HCT116 (cell line): Measurements from ENCODE around the gene ALCAM. TPM values are rescaled to one million over a fixed set of nuclear protein-coding genes. Genes with fewer than 3 reads are reported as not detected.

Experiments used
- ATAC-seq: fragments of 200-7000 bp; cut with Tn5 transposase; 2 replicates; pipeline ENCODE4 v1.9.1; 2020; ENCODE audit warnings: mild to moderate bottlenecking, moderate library complexity
- BruUV-seq: library from RNA; stranded (reverse); fragments of 400-500 nt; replicated peaks from 2 replicates; lab custom pipeline; 2021; lab: Mats Ljungman, UMichigan
- CTCF ChIA-PET: fragments of 300-600 bp; sonication (Branson Sonifier 250); formaldehyde crosslinking; loops from one replicate; lab custom pipeline; 2021; ENCODE audit warnings: antibody characterized with exemption; lab: Charles Lee
- POLR2A ChIA-PET: fragments of 300-600, 350-600 bp; sonication (Branson Sonifier 250); formaldehyde crosslinking; loops from one replicate; lab custom pipeline; 2021; ENCODE audit warnings: antibody characterized with exemption; lab: Charles Lee
- RAD21 ChIA-PET, 2 experiments: fragments of 300-600 bp; sonication (Branson Sonifier 250); formaldehyde crosslinking; loops; one replicate each; lab custom pipeline; 2023; ENCODE audit warnings: low total read pairs in 2 of 2; ENCODE audit not compliant: uncharacterized antibody in 2 of 2, unreplicated experiment in 2 of 2, low non-redundant PET in 1 of 2; lab: Charles Lee
- DNase-seq: peaks from one replicate; pipeline ENCODE4 v3.0.0-alpha.2; 2010; ENCODE audit warnings: low read depth, low spot score
- H2AFZ ChIP-seq: fragments of 200-600 bp; shearing (Covaris generic), sonication (generic); 2 replicates; pipeline ENCODE4 v1.6.1; 2017; ENCODE audit warnings: low read depth, mixed run types, mixed read lengths, antibody characterized with exemption, low read length; ENCODE audit not compliant: poor library complexity, severe bottlenecking
- H3K27ac ChIP-seq: 2 replicates; pipeline ENCODE4 v1.5.1; 2012; ENCODE audit warnings: low read depth, low read length
- H3K27me3 ChIP-seq: fragments of 200-600 bp; sonication (generic); 2 replicates; pipeline ENCODE4 v1.6.1; 2016; ENCODE audit warnings: mixed run types, low read length, mixed read lengths; ENCODE audit not compliant: insufficient read depth
- H3K36me3 ChIP-seq, 2 experiments: fragments of 200-500 bp in 1 of 2; fragments of 200-600 bp in 1 of 2; sonication (Bioruptor generic) in 1 of 2; sonication (generic) in 1 of 2; 2 replicates each; pipeline versions ENCODE4 v1.5.1 to v1.6.1; 2014 to 2016; ENCODE audit warnings: low read length in 2 of 2, inconsistent platforms in 1 of 2, mixed read lengths in 1 of 2, mixed run types in 1 of 2; ENCODE audit not compliant: insufficient read depth in 2 of 2, control insufficient read depth in 1 of 2
- H3K4me1 ChIP-seq, 2 experiments: fragments of 200-600 bp in 1 of 2; sonication (generic) in 1 of 2; 2 replicates each; pipeline versions ENCODE4 v1.5.1 to v1.6.1; 2012 to 2017; ENCODE audit warnings: low read length in 2 of 2, inconsistent platforms in 1 of 2, mild to moderate bottlenecking in 1 of 2, mixed read lengths in 1 of 2, mixed run types in 1 of 2, moderate library complexity in 1 of 2; ENCODE audit not compliant: insufficient read depth in 2 of 2, control insufficient read depth in 1 of 2
- H3K4me2 ChIP-seq: fragments of 200-600 bp; sonication (generic); 2 replicates; pipeline ENCODE4 v1.6.1; 2017; ENCODE audit warnings: mixed run types, low read length, mixed read lengths
- H3K4me3 ChIP-seq, 2 experiments: fragments of 200-600 bp in 1 of 2; sonication (generic) in 1 of 2; replicated peaks in 1 of 2; 2 replicates each; pipeline ENCODE4 v1.5.1; 2011 to 2016; ENCODE audit warnings: low read length in 2 of 2, control low read depth in 1 of 2, low read depth in 1 of 2, mild to moderate bottlenecking in 1 of 2, mixed read lengths in 1 of 2, mixed run types in 1 of 2
- H3K79me2 ChIP-seq: fragments of 200-600 bp; sonication (generic); 2 replicates; pipeline ENCODE4 v1.6.1; 2017; ENCODE audit warnings: mild to moderate bottlenecking, mixed run types, low read length, moderate library complexity, mixed read lengths; ENCODE audit not compliant: insufficient read depth
- H3K9ac ChIP-seq: fragments of 200-600 bp; sonication (generic); 2 replicates; pipeline ENCODE4 v1.6.1; 2016; ENCODE audit warnings: low read length, mixed read lengths
- H3K9me2 ChIP-seq: fragments of 200-600 bp; sonication (generic), shearing (Covaris generic); 2 replicates; pipeline ENCODE4 v1.6.1; 2017; ENCODE audit warnings: mixed run types, mild to moderate bottlenecking, moderate library complexity; ENCODE audit not compliant: insufficient read depth
- H3K9me3 ChIP-seq, 2 experiments: fragments of 200-500 bp in 1 of 2; fragments of 200-600 bp in 1 of 2; sonication (Bioruptor generic) in 1 of 2; sonication (generic) in 1 of 2; 2 replicates each; pipeline ENCODE4 v1.6.1; 2014 to 2017; ENCODE audit warnings: low read length in 2 of 2, mixed read lengths in 2 of 2, inconsistent platforms in 1 of 2, low read depth in 1 of 2, mild to moderate bottlenecking in 1 of 2, mixed run types in 1 of 2, moderate library complexity in 1 of 2; ENCODE audit not compliant: control insufficient read depth in 1 of 2, insufficient read depth in 1 of 2
- H4K20me1 ChIP-seq: fragments of 200-600 bp; sonication (generic), shearing (Covaris generic); 2 replicates; pipeline ENCODE4 v1.6.1; 2017; ENCODE audit warnings: mixed run types, mild to moderate bottlenecking, moderate library complexity; ENCODE audit not compliant: insufficient read depth
- ATF3 ChIP-seq: IDR thresholded peaks from 2 replicates; pipeline ENCODE4 v1.6.1; 2012
- CBX3 ChIP-seq: IDR thresholded peaks from 2 replicates; pipeline ENCODE4 v1.6.1; 2012; ENCODE audit warnings: low read depth
- CEBPB ChIP-seq: IDR thresholded peaks from 2 replicates; pipeline ENCODE4 v1.6.1; 2012; ENCODE audit warnings: low read depth
- EGR1 ChIP-seq: IDR thresholded peaks from 2 replicates; pipeline ENCODE4 v1.6.1; 2012; ENCODE audit warnings: low read depth
- ELF1 ChIP-seq: IDR thresholded peaks from 2 replicates; pipeline ENCODE4 v1.6.1; 2012; ENCODE audit warnings: low read depth, borderline replicate concordance
- EZH2 ChIP-seq: fragments of 200-600 bp; sonication (generic); IDR thresholded peaks from 2 replicates; pipeline ENCODE4 v1.6.1; 2017; ENCODE audit warnings: antibody characterized with exemption, mixed run types
- EZH2phosphoT487 ChIP-seq: fragments of 200-600 bp; IDR thresholded peaks from 2 replicates; pipeline ENCODE4 v1.6.1; 2018; ENCODE audit warnings: antibody characterized with exemption, borderline replicate concordance
- FOSL1 ChIP-seq: IDR thresholded peaks from 2 replicates; pipeline ENCODE4 v1.6.1; 2012; ENCODE audit warnings: low read depth
- MAX ChIP-seq: IDR thresholded peaks from 2 replicates; pipeline ENCODE4 v1.6.1; 2012
- POLR2A ChIP-seq: IDR thresholded peaks from 2 replicates; pipeline ENCODE4 v1.7.0; 2011; ENCODE audit warnings: borderline replicate concordance; ENCODE audit not compliant: insufficient read depth, insufficient read length; ENCODE audit errors: extremely low read depth
- POLR2AphosphoS5 ChIP-seq: IDR thresholded peaks from 2 replicates; pipeline ENCODE4 v1.6.1; 2011; ENCODE audit warnings: mild to moderate bottlenecking, low read depth, low read length, moderate library complexity
- SIN3A ChIP-seq: IDR thresholded peaks from 2 replicates; pipeline ENCODE4 v1.6.1; 2012; ENCODE audit warnings: low read depth
- SP1 ChIP-seq: IDR thresholded peaks from 2 replicates; pipeline ENCODE4 v1.6.1; 2012; ENCODE audit warnings: low read depth
- TCF7L2 ChIP-seq: IDR thresholded peaks from 2 replicates; pipeline ENCODE4 v1.7.0; 2011; ENCODE audit warnings: borderline replicate concordance, inconsistent platforms; ENCODE audit not compliant: insufficient read depth, insufficient read length; ENCODE audit errors: extremely low read depth
- ZFX ChIP-seq: fragments of 450-650 bp; IDR thresholded peaks from 2 replicates; pipeline ENCODE4 v1.6.1; 2017
- ZNF274 ChIP-seq: fragments of 200-500 bp; sonication (Bioruptor generic); IDR thresholded peaks from 2 replicates; pipeline ENCODE4 v1.6.1; 2014; ENCODE audit warnings: mild to moderate bottlenecking, low read depth, low read length, inconsistent platforms
- intact Hi-C: fragments of 100-400 bp; cut with micrococcal nuclease; formaldehyde crosslinking; loops from 2 replicates; pipeline ENCODE4 v1.10.0; 2022
- total RNA-seq: library from RNA; stranded (reverse); gene quantifications from one replicate; pipeline ENCODE4 v1.2.1, GENCODE V29; 2021; ENCODE audit not compliant: unreplicated experiment
- TF ChIP-seq, protein P1 (sequence below): IDR thresholded peaks from 2 replicates; pipeline ENCODE4 v1.6.1; 2011; ENCODE audit warnings: mild to moderate bottlenecking, low read length, moderate library complexity; ENCODE audit not compliant: insufficient replicate concordance; ENCODE audit errors: extremely low read depth
- TF ChIP-seq, protein P2 (sequence below), 3 experiments: fragments of 200-600 bp in 1 of 3; sonication (generic) in 1 of 3; IDR thresholded peaks in 2 of 3; conservative IDR thresholded peaks in 1 of 3; 2 replicates each; pipeline ENCODE4 v1.5.1; 2012 to 2017; ENCODE audit warnings: low read depth in 2 of 3, low read length in 2 of 3, antibody characterized with exemption in 1 of 3, borderline replicate concordance in 1 of 3, control low read depth in 1 of 3, mild to moderate bottlenecking in 1 of 3, mixed read lengths in 1 of 3, mixed run types in 1 of 3, moderate library complexity in 1 of 3; ENCODE audit not compliant: insufficient read depth in 1 of 3
- TF ChIP-seq, protein P3 (sequence below): IDR thresholded peaks from 2 replicates; pipeline ENCODE4 v1.6.1; 2012; ENCODE audit warnings: low read depth

Gene ALCAM
- total RNA-seq, 1 experiment from 2014 or later, result 56.7 TPM

DNA sequence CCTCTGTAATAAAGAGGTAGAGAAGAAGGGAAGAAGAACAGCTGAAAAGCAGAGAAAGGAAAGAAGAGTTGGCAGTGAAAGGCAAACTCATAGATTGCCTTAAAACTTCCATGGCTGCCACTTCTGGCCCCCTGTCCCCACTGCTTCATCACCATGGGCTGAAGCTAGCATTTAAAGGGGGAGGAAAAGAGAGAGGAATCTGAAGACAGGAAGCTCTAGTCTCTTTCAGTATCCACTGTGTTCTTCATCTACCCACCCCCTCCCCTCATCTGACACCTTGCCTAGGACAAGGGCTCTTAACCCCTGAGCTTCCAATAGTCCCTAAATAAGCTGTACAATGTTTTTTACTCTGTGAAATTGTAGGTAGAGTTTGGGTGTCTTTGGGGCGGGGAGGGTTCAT is 60.6 kb downstream of the ALCAM start:
- Histone ChIP-seq H2AFZ (no peak overlapping the region), H3K9me2 (no peaks in the 10 kb centered on the region), H4K20me1 (no peaks in the 10 kb centered on the region), H3K27ac (no peak overlapping the region), H3K4me3 (no peak overlapping the region), H3K9me3 (no peaks in the 10 kb centered on the region), H3K27me3 (no peaks in the 10 kb centered on the region), H3K4me1 (no peaks in the 10 kb centered on the region), H3K9ac (no peak overlapping the region), H3K36me3 (no peaks in the 10 kb centered on the region), H3K79me2 (peaks cover 24% of the 10 kb centered on the region; the same call in 1 of the 2 replicates), H3K4me2 (no peak overlapping the region)
- ATAC-seq (no peak), DNase-seq (no peak)
- no TSS peak for BruUV-seq
- ChIA-PET RAD21 (no interaction called here), CTCF (no interaction called here), POLR2A (no interaction called here)
- TF ChIP-seq POLR2AphosphoS5 (no peak), ELF1 (no peak), FOSL1 (no peak), EGR1 (no peak), SIN3A (no peak), POLR2A (no peak), ATF3 (no peak), EZH2phosphoT487 (no peak), CBX3 (no peak), ZFX (no peak), SP1 (no peak), EZH2 (no peak), MAX (no peak), TCF7L2 (no peak), CEBPB (no peak), ZNF274 (no peak)
- TF ChIP-seq, protein P1, sequence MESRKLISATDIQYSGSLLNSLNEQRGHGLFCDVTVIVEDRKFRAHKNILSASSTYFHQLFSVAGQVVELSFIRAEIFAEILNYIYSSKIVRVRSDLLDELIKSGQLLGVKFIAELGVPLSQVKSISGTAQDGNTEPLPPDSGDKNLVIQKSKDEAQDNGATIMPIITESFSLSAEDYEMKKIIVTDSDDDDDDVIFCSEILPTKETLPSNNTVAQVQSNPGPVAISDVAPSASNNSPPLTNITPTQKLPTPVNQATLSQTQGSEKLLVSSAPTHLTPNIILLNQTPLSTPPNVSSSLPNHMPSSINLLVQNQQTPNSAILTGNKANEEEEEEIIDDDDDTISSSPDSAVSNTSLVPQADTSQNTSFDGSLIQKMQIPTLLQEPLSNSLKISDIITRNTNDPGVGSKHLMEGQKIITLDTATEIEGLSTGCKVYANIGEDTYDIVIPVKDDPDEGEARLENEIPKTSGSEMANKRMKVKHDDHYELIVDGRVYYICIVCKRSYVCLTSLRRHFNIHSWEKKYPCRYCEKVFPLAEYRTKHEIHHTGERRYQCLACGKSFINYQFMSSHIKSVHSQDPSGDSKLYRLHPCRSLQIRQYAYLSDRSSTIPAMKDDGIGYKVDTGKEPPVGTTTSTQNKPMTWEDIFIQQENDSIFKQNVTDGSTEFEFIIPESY, result no peak
- TF ChIP-seq, protein P2, sequence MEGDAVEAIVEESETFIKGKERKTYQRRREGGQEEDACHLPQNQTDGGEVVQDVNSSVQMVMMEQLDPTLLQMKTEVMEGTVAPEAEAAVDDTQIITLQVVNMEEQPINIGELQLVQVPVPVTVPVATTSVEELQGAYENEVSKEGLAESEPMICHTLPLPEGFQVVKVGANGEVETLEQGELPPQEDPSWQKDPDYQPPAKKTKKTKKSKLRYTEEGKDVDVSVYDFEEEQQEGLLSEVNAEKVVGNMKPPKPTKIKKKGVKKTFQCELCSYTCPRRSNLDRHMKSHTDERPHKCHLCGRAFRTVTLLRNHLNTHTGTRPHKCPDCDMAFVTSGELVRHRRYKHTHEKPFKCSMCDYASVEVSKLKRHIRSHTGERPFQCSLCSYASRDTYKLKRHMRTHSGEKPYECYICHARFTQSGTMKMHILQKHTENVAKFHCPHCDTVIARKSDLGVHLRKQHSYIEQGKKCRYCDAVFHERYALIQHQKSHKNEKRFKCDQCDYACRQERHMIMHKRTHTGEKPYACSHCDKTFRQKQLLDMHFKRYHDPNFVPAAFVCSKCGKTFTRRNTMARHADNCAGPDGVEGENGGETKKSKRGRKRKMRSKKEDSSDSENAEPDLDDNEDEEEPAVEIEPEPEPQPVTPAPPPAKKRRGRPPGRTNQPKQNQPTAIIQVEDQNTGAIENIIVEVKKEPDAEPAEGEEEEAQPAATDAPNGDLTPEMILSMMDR (IDR thresholded peaks at IDR 0.05 in 2 of 3, conservative IDR thresholded peaks at IDR 0.05 in 1 of 3; ENCODE audit: borderline replicate concordance in 1 of 3, insufficient read depth in 1 of 3, low read depth in 2 of 3, low read length in 2 of 3), result no peak
- TF ChIP-seq, protein P3, sequence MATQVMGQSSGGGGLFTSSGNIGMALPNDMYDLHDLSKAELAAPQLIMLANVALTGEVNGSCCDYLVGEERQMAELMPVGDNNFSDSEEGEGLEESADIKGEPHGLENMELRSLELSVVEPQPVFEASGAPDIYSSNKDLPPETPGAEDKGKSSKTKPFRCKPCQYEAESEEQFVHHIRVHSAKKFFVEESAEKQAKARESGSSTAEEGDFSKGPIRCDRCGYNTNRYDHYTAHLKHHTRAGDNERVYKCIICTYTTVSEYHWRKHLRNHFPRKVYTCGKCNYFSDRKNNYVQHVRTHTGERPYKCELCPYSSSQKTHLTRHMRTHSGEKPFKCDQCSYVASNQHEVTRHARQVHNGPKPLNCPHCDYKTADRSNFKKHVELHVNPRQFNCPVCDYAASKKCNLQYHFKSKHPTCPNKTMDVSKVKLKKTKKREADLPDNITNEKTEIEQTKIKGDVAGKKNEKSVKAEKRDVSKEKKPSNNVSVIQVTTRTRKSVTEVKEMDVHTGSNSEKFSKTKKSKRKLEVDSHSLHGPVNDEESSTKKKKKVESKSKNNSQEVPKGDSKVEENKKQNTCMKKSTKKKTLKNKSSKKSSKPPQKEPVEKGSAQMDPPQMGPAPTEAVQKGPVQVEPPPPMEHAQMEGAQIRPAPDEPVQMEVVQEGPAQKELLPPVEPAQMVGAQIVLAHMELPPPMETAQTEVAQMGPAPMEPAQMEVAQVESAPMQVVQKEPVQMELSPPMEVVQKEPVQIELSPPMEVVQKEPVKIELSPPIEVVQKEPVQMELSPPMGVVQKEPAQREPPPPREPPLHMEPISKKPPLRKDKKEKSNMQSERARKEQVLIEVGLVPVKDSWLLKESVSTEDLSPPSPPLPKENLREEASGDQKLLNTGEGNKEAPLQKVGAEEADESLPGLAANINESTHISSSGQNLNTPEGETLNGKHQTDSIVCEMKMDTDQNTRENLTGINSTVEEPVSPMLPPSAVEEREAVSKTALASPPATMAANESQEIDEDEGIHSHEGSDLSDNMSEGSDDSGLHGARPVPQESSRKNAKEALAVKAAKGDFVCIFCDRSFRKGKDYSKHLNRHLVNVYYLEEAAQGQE, result no peak
- intact Hi-C loops, result no loop called here
